ENCODE results near the gene ZNF177. TPM values are rescaled to one million over a fixed set of nuclear protein-coding genes. Genes with fewer than 3 reads are reported as not detected.

Gene ZNF177
- total and polyA plus RNA-seq, 2 donors (not counting 3 experiments of a cell fraction or from before 2014, with no cell fraction given): 0.42 to 0.86 TPM

DNA sequence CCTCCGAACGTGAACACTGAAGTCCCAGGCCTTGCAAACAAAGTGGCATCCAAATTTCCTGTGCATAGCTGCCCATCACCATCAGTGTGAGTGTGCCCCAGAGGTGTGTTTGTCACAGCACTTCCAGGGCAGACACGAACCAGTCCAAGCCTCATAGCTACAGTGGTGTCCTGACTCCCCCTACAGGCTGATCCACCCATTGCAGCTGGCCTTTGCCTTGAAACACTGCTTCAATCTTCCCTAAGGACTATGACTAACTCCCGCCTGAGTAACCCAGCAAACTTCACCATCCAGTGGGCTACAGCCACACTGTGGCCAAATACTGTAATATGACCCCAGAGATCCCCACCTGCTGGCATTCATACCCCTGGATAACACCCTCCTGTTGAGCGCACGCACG lies 68.7 kb downstream of the ZNF177 start:
- Histone ChIP-seq H3K9ac (replicated peaks; ENCODE audit: extremely low read depth, insufficient read depth, low read length) (no peak overlapping the region), H3K4me1 (ENCODE audit: control insufficient read depth, extremely low read depth, insufficient read depth, low read length) (peaks cover 13% of the 10 kb centered on the region), H2AFZ (ENCODE audit: low read depth, low read length) (no peak overlapping the region), H3K27ac (ENCODE audit: insufficient read depth, low read depth, low read length) (no peak overlapping the region), H3K27me3 (ENCODE audit: control insufficient read depth in 2 of 2, insufficient read depth in 2 of 2, low read length in 2 of 2) (no peaks in the 10 kb centered on the region), H4K20me1 (replicated peaks; ENCODE audit: control insufficient read depth, extremely low read depth, insufficient read depth, low read length) (no peaks in the 10 kb centered on the region), H3K4me2 (ENCODE audit: insufficient read depth, low read length) (no peak overlapping the region), H3K79me2 (ENCODE audit: control insufficient read depth, insufficient read depth, low read length) (peaks cover 2% of the 10 kb centered on the region), H3K4me3 (replicated peaks in 1 of 3; ENCODE audit: insufficient read depth in 1 of 3, low read depth in 1 of 3, low read length in 3 of 3) (no peak overlapping the region), H3K9me1 (replicated peaks; ENCODE audit: control insufficient read depth, extremely low read depth, insufficient read depth, low read length) (no peaks in the 10 kb centered on the region), H3K36me3 (ENCODE audit: control insufficient read depth in 2 of 2, extremely low read depth in 1 of 2, insufficient read depth in 2 of 2, low read length in 2 of 2) (peaks cover 0 to 4% of the 10 kb centered on the region in 2 experiments), H3K9me3 (replicated peaks; ENCODE audit: control insufficient read depth, insufficient read depth, low read length) (no peaks in the 10 kb centered on the region)
- ChIA-PET POLR2A (no interaction called here), CTCF (interaction anchor here (1.2 kb wide), 1 partner anchor 226 kb away, joined by 3 read pairs; no protein-coding TSS in a partner anchor)
- TF ChIP-seq POLR2AphosphoS5 (IDR thresholded peaks at IDR 0.05; ENCODE audit: insufficient read depth, low read depth, low read length): no peak
- TF ChIP-seq CTCF (IDR thresholded peaks at IDR 0.05; ENCODE audit: extremely low read depth in 1 of 2, insufficient read depth in 1 of 2, low read depth in 1 of 2, low read length in 2 of 2): peak; percentile 32 to 49
- no peak for TF ChIP-seq FOS (IDR thresholded peaks at IDR 0.05; ENCODE audit: borderline replicate concordance, insufficient read depth, low read length)
- no peak for TF ChIP-seq MYC (IDR thresholded peaks at IDR 0.05; ENCODE audit: low read depth, low read length)
- FAIRE-seq (peak; percentile 49), DNase-seq (ENCODE audit: low read depth, low spot score) (no peak)
- dilution Hi-C loops (cut with MboI; ENCODE audit: extremely low pct_ligation_motif_present, low sequenced_read_pairs): no loop called here
- intact Hi-C loops (cut with micrococcal nuclease): loop anchor here (1.0 kb wide), 2 partner anchors 226 to 295 kb away; no protein-coding TSS in a partner anchor
- BruUV-seq (replicated peaks): no TSS peak

Other genes starting within 250 kb of the ZNF177 start
- not detected in 2 replicates for gene OR7G1, start 247.2 kb upstream of the ZNF177 start, total RNA-seq
- not detected in 2 replicates for gene OR7G1, start 247.2 kb upstream of the ZNF177 start, polyA plus RNA-seq
- gene OR7G3, start 236.1 kb upstream of the ZNF177 start, total RNA-seq: not detected in 2 replicates
- gene OR7G3, start 236.1 kb upstream of the ZNF177 start, polyA plus RNA-seq: not detected in 2 replicates
- 29.5 and 30.4 TPM in 2 replicates for gene ZNF317, start 222.6 kb upstream of the ZNF177 start, total RNA-seq
- 13.8 and 14.2 TPM in 2 replicates for gene ZNF317, start 222.6 kb upstream of the ZNF177 start, polyA plus RNA-seq
- not detected in 2 replicates for gene OR7D2, start 184.0 kb upstream of the ZNF177 start, total RNA-seq
- 0.05 TPM in 1 of 2 replicates, not detected in the other for gene OR7D2, start 184.0 kb upstream of the ZNF177 start, polyA plus RNA-seq
- gene OR7D4, start 143.4 kb upstream of the ZNF177 start, total RNA-seq: not detected in 2 replicates
- gene OR7D4, start 143.4 kb upstream of the ZNF177 start, polyA plus RNA-seq: not detected in 2 replicates
- gene OR7E24, start 112.1 kb upstream of the ZNF177 start, total RNA-seq: not detected in 2 replicates
- not detected in 2 replicates for gene OR7E24, start 112.1 kb upstream of the ZNF177 start, polyA plus RNA-seq
- 3.9 and 4.7 TPM in 2 replicates for gene ZNF699, start 53.2 kb upstream of the ZNF177 start, total RNA-seq
- 0.48 and 0.59 TPM in 2 replicates for gene ZNF699, start 53.2 kb upstream of the ZNF177 start, polyA plus RNA-seq
- 10.1 and 13.5 TPM in 2 replicates for gene ZNF559, start 38.8 kb upstream of the ZNF177 start, total RNA-seq
- 6.1 and 7.8 TPM in 2 replicates for gene ZNF559, start 38.8 kb upstream of the ZNF177 start, polyA plus RNA-seq
- gene ZNF266, start 72.6 kb downstream of the ZNF177 start, total RNA-seq: 16.7 and 17.0 TPM in 2 replicates
- 11.8 and 16.7 TPM in 2 replicates for gene ZNF266, start 72.6 kb downstream of the ZNF177 start, polyA plus RNA-seq
- gene ZNF560, start 135.6 kb downstream of the ZNF177 start, total RNA-seq: not detected in 2 replicates
- 0.03 and 0.06 TPM in 2 replicates for gene ZNF560, start 135.6 kb downstream of the ZNF177 start, polyA plus RNA-seq
- 14.6 and 16.1 TPM in 2 replicates for gene ZNF426, start 175.6 kb downstream of the ZNF177 start, total RNA-seq
- 2.0 and 2.4 TPM in 2 replicates for gene ZNF426, start 175.6 kb downstream of the ZNF177 start, polyA plus RNA-seq
- 21.4 and 25.1 TPM in 2 replicates for gene ZNF121, start 221.5 kb downstream of the ZNF177 start, total RNA-seq
- gene ZNF121, start 221.5 kb downstream of the ZNF177 start, polyA plus RNA-seq: 1.9 and 2.3 TPM in 2 replicates

All from endothelial cell of umbilical vein (primary cell).